Esophagus (tissue), 2 donors: Measurements from ENCODE around the gene TMEM175. TPM values are rescaled to one million over a fixed set of nuclear protein-coding genes. Genes with fewer than 3 reads are reported as not detected.

Experiments
- H3K27ac ChIP-seq, 2 donors: one replicate each; pipeline ENCODE4 v1.5.1; 2013; ENCODE audit warnings: low read depth in 2 of 2, mild to moderate bottlenecking in 2 of 2, inconsistent platforms in 1 of 2, low read length in 1 of 2, moderate library complexity in 1 of 2
- H3K27me3 ChIP-seq, 2 donors: one replicate each; pipeline ENCODE4 v1.6.1; 2013; ENCODE audit warnings: low read length in 2 of 2, control low read depth in 1 of 2, mild to moderate bottlenecking in 1 of 2; ENCODE audit not compliant: insufficient read depth in 2 of 2, control insufficient read depth in 1 of 2
- H3K36me3 ChIP-seq, 2 donors: one replicate each; pipeline ENCODE4 v1.6.1; 2013; ENCODE audit warnings: low read length in 1 of 2; ENCODE audit not compliant: control insufficient read depth in 2 of 2, insufficient read depth in 2 of 2
- H3K4me1 ChIP-seq, 2 donors: one replicate each; pipeline ENCODE4 v1.6.1; 2013; ENCODE audit warnings: low read length in 1 of 2; ENCODE audit not compliant: control insufficient read depth in 2 of 2, insufficient read depth in 2 of 2
- H3K4me3 ChIP-seq, 2 donors: one replicate each; pipeline ENCODE4 v1.5.1; 2013; ENCODE audit warnings: low read length in 2 of 2, mild to moderate bottlenecking in 2 of 2, low read depth in 1 of 2, moderate library complexity in 1 of 2
- H3K9me3 ChIP-seq, 2 donors: one replicate each; pipeline ENCODE4 v1.6.1; 2013; ENCODE audit warnings: mild to moderate bottlenecking in 2 of 2, low read depth in 1 of 2, low read length in 1 of 2, moderate library complexity in 1 of 2; ENCODE audit not compliant: control insufficient read depth in 2 of 2, insufficient read depth in 1 of 2
- WGBS, 2 donors: extraction: QIAGEN DNeasy Blood & Tissue Kit; methylation state at CpG; one replicate each; pipeline ENCODE4 v1.1.7; 2013; 5-methylcytosine and 5-hydroxymethylcytosine counted together
- polyA plus RNA-seq, 2 donors: library from polyadenylated mRNA; stranded (reverse); fragments of 200-250 nt; gene quantifications; one replicate each; pipeline ENCODE4 v1.2.3, GENCODE V29; 2013
- donor health status: healthy with polysubstance abuse.
- donor health status: Bipolar disorder and iron deficiency.

Gene TMEM175
- polyA plus RNA-seq, 2 donors, result 16.6 to 32.2 TPM

DNA sequence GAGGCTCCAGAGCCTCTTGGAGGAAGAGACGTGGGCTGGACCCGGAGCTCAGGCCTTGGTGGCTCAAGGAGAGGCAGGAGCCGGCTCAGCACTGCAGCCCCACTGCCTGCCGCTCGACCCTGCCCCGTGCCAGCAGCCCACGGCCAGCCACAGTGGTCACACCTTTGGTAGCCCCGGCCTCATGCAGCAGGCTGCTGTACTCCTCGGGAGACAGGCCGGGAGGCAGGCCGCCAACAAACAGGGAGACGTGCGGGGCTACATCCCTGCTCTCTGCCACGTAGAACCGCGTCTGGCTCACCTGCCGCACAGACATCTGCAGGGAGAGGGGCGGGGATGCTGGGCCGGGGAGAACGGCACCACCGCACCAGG is 33.5 kb downstream of the TMEM175 start:
- Histone ChIP-seq H3K9me3 (no peaks in the 10 kb centered on the region), H3K27me3 (no peaks in the 10 kb centered on the region), H3K4me1 (peaks cover 7 to 38% of the 10 kb centered on the region in 2 donors), H3K36me3 (peaks cover 0 to 47% of the 10 kb centered on the region in 2 donors), H3K4me3 (no peak overlapping the region), H3K27ac (no peak overlapping the region)
- 91 to 93% methylated on average over 21 of the region's 21 CpGs for WGBS, 2 donors

DNA sequence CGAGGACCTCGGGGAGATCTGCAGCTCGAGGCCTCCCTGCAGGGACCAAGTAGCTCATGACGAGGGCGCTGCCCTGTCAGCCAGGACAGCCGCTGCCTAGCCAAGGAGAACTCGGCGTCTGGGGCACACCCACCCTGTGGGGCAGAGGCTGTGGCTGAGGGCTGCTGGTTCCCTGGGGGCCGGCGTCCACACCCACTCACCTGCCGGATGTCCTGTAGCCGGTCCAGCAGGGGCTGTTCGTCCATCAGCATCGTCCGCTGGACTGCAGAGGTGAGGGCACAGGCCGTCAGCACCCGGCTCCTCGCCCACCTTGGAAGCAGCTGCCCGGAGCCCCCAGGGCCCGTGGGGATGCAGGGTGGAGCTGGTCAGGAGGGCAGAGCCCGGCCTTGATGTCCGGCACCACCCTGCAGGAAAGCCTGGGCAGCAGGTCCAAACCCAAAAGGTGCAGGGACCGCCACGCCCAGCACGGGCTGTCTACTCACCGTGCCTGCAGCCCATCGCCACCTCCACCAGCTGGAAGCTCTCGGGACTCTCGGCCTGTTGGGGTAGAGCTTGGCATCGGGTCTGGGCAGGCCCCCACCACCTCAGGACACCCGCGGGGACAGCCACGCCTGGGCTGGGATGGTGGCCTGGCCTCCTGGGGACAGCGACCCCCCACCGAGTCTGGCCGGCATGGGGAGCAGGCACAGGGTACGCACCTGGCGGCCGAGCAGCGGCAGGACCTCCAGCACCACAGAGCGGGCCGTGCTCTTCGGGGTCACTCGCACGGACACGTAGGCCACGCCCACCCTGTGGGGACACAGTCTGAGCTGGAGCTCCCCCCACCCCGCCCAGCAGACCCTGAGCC is 34.2 kb downstream of the TMEM175 start:
- Histone ChIP-seq H3K4me1 (peaks cover 11 to 39% of the 10 kb centered on the region in 2 donors), H3K27ac (no peak overlapping the region), H3K36me3 (peaks cover 0 to 46% of the 10 kb centered on the region in 2 donors), H3K4me3 (no peak overlapping the region), H3K27me3 (no peaks in the 10 kb centered on the region), H3K9me3 (no peaks in the 10 kb centered on the region)
- WGBS, 2 donors, result 87 to 88% methylated on average over 47 to 48 of the region's 48 CpGs

DNA sequence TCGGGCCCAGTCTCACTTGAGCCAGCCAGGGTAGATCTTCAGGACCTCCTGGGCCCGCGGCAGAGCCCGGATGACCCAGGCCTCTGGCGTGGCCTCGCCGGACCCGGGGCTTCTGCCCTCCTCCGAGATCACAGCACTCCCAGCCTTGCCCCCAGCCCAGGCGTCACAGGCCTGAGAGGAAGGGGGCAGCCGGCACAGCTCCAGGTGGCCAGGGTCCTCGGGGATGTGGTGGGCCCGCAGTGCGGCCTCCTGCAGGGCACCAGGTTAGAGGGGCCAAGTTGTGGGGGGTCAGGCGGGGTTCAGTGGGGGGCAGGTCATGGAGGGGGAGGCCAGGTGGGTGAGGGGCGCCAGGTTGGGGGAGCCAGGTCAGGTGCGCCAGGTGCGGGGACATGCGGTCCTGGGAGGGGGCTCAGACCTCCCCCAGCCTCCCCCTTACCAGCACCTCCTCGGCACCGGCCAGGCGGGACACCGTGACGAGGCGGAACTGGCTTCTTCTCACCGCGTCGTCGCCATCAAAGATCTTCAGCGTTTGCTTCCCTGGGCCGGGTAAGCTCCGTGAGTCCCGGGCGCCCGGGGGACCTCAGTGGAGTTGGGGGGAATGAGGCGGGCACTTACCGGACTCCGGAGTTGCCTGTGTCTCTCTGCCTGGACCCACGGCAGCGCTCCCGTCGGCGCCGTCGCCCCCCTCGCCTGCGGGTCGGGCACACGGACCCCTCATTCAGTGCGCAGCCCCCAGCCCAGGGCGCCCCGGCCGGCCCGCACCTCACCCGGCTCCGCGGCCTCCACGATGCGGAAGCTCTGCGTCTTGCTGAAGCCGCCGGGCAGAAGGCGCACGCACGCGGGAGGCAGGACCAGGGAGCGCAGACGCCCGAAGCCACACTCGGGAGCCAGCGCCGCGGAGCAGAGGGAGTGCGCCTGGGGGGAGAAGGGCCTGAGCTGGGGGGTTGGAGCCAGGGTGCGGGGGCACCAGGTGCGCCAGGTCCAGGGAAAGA is 35.1 kb downstream of the TMEM175 start:
- peaks cover 14 to 40% of the 10 kb centered on the region in 2 donors for H3K4me1 ChIP-seq
- no peaks in the 10 kb centered on the region for H3K27me3 ChIP-seq
- 59% methylated on average over 63 to 76 of the region's 76 CpGs for WGBS, 2 donors
- H3K4me3 ChIP-seq, result no peak overlapping the region
- no peak overlapping the region for H3K27ac ChIP-seq
- H3K9me3 ChIP-seq, result no peaks in the 10 kb centered on the region
- H3K36me3 ChIP-seq, result peaks cover 0 to 42% of the 10 kb centered on the region in 2 donors

DNA sequence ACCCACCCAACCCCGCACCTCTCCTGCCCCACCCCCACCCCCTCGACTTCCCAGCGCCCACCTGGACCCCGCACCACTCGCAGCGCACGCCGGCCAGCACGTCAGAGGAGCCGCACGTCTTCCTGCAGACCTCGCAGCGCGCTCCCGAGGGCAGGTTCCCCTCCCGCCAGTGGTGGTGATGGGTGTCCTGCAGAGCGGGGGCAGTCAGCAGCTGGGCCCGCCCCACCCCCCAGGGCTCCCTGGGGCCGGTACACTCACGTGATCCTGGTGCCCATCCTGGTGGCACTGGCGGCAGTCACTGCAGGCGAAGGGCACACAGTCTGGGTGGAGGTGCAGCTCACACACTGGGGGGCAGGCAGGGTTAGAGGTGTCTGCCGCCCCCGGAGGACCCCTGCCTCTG is 36.0 kb downstream of the TMEM175 start:
- peaks cover 14 to 35% of the 10 kb centered on the region in 2 donors for H3K4me1 ChIP-seq
- no peaks in the 10 kb centered on the region for H3K27me3 ChIP-seq
- no peak overlapping the region for H3K4me3 ChIP-seq
- peaks cover 0 to 38% of the 10 kb centered on the region in 2 donors for H3K36me3 ChIP-seq
- H3K27ac ChIP-seq, result no peak overlapping the region
- 54 to 56% methylated on average over 22 to 24 of the region's 24 CpGs for WGBS, 2 donors
- H3K9me3 ChIP-seq, result no peaks in the 10 kb centered on the region

DNA sequence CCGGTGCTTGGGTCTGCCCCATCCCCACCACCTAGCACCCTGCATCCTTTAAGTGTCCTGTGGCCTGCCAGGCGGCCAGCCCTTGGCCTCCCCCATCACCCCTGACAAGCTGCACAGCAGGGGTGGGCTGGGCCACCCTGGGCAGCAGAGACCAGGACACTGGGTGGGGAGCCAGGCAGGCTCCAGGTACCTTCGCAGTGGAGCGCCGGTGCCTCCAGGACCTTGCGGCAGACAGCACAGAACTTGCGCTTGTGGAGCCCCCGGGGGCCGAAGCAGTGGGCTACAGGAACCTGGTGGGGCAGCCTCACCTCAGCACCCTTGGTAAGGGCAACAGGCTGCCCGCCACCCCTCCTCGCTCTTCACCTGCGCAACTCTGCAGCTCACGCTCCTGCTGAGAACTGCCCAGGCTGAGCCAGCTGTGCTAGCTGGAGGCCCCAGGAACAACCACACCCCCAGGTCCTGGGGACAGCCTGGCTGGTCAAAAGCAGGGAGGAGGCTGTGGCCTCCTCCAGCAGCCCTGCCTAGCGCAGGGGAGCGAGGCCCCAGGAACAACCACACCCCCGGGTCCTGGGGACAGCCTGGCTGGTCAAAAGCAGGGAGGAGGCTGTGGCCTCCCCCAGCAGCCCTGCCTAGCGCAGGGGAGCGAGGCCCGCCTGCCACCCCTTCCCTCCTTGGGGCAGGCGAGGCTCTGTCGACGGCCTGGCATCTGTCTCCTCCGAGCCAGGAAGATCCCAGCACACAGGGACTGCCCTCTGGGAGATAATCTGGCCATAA is 36.5 kb downstream of the TMEM175 start:
- 86 to 90% methylated on average over 23 of the region's 23 CpGs for WGBS, 2 donors
- Histone ChIP-seq H3K4me1 (peaks cover 11 to 29% of the 10 kb centered on the region in 2 donors), H3K4me3 (no peak overlapping the region), H3K36me3 (peaks cover 0 to 36% of the 10 kb centered on the region in 2 donors), H3K27me3 (no peaks in the 10 kb centered on the region), H3K27ac (no peak overlapping the region), H3K9me3 (no peaks in the 10 kb centered on the region)

DNA sequence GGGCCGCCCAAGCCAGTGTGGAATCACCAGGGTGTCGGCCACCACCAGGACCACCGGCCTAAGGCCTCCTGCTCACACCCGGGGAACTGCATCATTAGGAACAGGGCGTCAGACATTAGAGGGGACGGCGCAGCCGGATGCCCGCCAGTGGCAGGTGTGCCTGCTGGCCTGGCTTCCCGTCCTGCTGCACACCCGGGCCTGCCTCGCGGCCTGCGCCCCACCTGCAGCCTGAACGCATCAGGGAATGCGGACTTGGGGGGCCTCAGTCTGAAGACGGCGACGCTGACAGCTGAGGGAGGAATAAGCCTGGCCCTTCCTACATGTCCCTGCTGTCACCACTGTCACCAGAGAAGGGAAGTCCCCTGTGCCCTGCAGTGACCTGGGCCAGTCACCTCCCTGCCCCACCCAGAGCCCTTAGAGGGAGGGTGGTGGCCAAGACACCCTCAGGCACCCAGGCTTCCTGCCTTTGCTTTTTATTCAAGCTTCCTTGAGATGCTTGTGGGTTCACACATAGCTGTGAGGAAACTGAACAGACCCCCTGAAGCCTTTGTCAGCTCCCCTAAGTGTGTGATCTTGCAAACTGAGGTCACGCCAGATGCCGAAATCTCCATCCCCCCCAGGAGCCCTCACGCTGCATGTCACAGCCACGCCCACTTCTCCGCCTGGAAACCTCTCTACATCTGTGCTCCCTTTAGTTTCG is 37.9 kb downstream of the TMEM175 start:
- no peaks in the 10 kb centered on the region for H3K27me3 ChIP-seq
- H3K4me1 ChIP-seq, result peaks cover 11 to 29% of the 10 kb centered on the region in 2 donors
- no peak overlapping the region for H3K27ac ChIP-seq
- 92 to 93% methylated on average over 25 of the region's 25 CpGs for whole genome bisulfite sequencing, 2 donors
- H3K4me3 ChIP-seq, result no peak overlapping the region
- no peaks in the 10 kb centered on the region for H3K9me3 ChIP-seq
- H3K36me3 ChIP-seq, result peaks cover 0 to 24% of the 10 kb centered on the region in 2 donors

DNA sequence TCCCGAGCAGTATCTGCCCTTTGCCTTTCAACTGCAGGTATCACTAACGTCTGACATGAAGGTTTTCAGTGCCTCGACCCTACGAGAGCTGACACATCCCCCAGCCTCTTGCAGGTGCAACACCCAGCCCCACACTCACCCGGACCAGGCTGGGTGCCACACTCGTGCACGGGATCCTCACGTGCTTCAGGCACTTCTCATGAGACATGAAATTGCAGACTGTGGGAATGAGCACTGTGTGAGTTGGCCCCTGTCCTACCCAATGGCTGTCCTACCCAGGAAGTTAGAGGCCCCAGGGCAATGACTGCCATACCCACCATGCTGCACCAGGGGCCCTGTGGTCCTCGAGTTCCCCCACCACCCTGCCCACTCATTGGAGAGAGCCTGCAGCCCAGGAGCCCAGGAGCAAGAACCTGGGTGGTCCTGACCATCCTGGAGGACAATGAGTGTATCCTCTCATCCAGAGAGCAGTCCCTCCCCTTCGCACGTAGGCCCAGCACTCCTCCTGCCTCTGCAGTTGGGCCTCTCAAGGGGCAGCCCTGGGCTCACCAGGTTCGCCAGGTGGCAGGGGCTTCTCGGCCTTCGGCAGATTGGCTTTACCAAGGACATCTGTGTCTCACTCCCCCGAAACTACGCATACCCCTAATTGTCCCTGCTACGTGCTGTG is 38.7 kb downstream of the TMEM175 start:
- no peaks in the 10 kb centered on the region for H3K9me3 ChIP-seq
- 70 to 71% methylated on average over 17 of the region's 17 CpGs for WGBS, 2 donors
- H3K4me1 ChIP-seq, result peaks cover 11 to 29% of the 10 kb centered on the region in 2 donors
- peaks cover 0 to 16% of the 10 kb centered on the region in 2 donors for H3K36me3 ChIP-seq
- H3K27ac ChIP-seq, result no peak overlapping the region
- H3K27me3 ChIP-seq, result no peaks in the 10 kb centered on the region
- H3K4me3 ChIP-seq, result no peak overlapping the region

DNA sequence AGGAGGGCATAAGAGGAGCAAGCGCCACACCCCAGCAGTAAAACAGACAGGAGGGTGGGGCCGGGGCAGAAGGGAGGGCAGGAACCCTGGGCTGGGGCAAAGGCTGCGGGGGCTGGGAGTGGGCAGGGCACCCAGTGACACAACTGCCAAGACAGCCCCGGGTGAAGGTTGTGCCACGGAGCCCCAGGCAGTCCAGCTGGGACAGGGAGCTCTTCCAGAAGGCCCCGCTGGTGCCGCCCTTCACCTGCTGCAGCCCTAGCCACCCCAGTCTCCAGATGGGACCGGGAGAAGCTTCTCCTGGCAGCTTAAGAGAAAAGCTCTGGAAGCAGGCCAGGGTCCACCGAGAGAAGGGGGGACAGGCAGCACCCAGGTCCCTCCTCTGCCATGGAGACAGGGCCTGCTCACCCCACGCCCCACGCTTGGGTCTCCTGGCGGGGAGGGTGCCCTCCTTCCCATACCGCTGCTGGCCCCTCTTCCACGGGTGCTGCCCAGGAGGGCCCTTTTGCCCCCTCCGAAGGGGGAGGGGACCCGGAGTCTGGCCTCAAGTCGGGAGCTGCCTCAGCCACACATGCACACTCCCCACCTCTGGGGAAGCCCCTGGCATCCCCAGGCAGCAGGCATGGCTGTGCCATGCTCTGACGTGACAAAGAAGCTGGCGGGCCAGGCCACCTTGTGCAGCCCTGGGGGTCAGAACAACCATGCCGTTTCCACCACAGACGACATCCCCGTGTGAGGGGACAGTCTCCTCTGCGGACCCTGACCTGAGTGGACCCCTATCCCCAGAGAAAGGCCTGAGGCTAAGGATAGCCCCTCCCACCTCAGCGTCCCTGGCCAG is 39.6 kb downstream of the TMEM175 start:
- H3K27ac ChIP-seq, result no peak overlapping the region
- H3K36me3 ChIP-seq, result peaks cover 0 to 7% of the 10 kb centered on the region in 2 donors
- no peaks in the 10 kb centered on the region for H3K27me3 ChIP-seq
- H3K9me3 ChIP-seq, result no peaks in the 10 kb centered on the region
- WGBS, 2 donors, result 38 to 41% methylated on average over 23 to 24 of the region's 24 CpGs
- H3K4me1 ChIP-seq, result peaks cover 11 to 29% of the 10 kb centered on the region in 2 donors
- H3K4me3 ChIP-seq, result peak overlapping the region; percentile 60 to 83
